GM18861 (cell line): Measurements from ENCODE around the gene MATN1.

Source experiments
- ATAC-seq: cut with Tn5 transposase; IDR thresholded peaks from one replicate; pipeline ENCODE4 v1.9.1; 2021; ENCODE audit not compliant: unreplicated experiment

The MATN1 gene

DNA sequence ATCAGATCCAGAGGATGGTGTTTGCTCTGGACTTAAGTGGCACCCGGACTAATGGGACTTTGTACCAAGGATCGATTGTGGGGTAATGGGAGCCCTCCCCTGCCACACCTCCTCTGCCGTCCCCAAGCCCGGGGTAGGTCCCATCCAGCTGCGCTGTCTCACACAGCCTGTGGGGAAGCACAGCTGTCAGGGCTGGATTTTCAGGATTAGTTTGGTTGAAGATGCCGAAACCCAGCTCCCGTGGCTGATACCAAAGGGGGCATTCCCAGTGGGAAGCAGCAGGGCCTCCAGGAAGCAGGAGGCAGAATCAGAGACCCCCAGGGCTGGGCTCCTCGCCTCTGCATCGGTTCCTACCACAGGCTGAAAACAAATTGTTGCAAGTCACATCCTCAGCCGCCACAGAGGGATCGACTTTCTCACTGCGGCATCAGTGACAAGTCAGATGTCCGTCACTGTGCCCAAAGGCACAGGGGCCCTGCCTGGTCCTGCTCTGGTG is 59.7 kb downstream of the MATN1 start:
- no peak for ATAC-seq

- no peak for ATAC-seq
These were observed 61.0 kb downstream of the MATN1 start for GRCh38 chr1:30662291-30662840.

GRCh38 chr1:30661311-30661710 is 62.1 kb downstream of the MATN1 start:
- no peak for ATAC-seq
